GF-D8 (cell line): Measurements from ENCODE around the gene SDC3.
"Not testable (repeated sequence)": the region's sequence is repeated elsewhere in the genome, so short reads cannot be mapped to it uniquely, and the experiment has no call there.

ENCODE experiments used
- DNase-seq: peaks from one replicate; lab custom pipeline; 2025; lab: John Stamatoyannopoulos, UW

The SDC3 gene

GRCh38 chr1:30875197-30875596 is 33.4 kb downstream of the SDC3 start:
- DNase-seq: no peak

GRCh38 chr1:30874176-30874575 is 34.4 kb downstream of the SDC3 start:
- DNase-seq: no peak

DNA sequence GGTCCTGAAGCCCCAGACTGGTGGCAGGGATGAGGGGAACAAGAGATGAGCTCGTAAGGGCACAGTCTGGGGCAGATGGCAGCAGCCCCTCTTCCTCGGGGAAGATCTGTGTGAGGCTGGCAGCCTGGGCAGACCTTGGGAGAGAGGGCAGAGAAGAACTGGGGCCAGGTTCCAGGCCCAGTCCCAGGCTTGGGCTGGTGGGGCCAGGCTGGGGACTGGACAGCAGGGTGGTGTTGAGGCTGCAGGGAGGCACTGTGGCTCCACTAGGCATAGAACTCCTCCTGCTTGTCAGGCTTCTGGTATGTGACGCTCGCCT is 35.7 kb downstream of the SDC3 start:
- no peak for DNase-seq

- no peak for DNase-seq
These were observed 36.3 kb downstream of the SDC3 start for GRCh38 chr1:30872033-30872947.

- DNase-seq: no peak
These were observed 37.2 kb downstream of the SDC3 start for GRCh38 chr1:30871276-30871871.

- no peak for DNase-seq
These were observed 37.9 kb downstream of the SDC3 start for GRCh38 chr1:30870656-30871055.

DNA sequence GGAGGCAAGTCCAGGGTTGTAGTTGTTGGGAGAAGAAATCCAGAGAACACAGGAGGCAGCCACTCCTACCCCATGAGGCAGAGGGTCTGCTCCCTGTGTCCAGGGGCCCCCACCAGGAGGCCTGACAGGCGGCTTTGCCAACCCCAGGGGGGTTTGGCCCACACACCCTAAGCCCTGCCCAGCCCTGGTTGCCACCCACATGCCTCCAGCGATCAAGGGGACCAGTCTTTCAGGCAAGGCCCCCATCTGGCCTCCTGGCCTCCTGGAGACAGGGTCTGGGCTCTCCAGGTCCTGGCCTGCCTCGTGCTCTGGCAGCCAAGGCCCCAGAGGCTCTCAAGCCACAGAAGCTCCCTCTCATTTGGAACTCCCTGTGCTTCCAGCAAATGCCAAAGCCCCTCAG is 38.5 kb downstream of the SDC3 start:
- DNase-seq: no peak

GRCh38 chr1:30868833-30869435 is 39.6 kb downstream of the SDC3 start:
- DNase-seq: peak; percentile 67

DNA sequence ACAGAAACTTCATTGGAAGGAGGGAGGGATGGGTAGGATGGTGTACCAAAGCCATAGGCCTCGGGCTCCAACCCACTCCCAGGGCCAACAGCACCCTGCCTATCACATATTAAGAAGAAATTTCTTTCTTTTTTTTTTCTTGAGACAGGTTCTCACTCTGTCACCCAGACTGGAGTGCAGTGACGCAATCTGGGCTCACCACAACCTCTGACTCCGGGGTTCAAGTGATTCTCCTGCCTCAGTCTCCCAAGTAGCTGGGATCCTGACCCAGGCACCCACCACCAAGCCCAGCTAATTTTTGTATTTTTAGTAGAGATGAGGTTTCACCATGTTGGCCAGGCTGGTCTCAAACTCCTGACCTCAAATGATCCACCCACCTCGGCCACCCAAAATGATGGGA is 40.5 kb downstream of the SDC3 start:
- not testable (repeated sequence) for DNase-seq

DNA sequence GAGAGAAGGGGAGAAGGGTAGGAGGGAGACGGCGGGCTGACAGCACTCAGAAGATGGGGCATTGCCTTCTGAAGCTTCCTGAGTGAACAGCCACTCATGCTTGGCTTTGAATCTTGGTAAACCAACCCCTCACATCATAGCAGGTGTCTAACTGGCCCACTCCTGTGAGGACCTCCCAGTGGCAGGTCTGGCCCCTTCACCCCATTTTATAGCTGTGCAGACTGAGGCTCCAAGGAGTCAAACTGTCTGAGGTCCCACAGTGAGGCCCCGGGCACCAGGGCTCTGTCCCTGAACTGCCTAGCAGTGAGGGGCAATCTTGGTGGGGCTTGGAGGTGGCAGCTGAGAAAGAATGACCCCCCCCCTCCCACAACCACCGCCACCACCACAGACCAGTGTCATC is 41.0 kb downstream of the SDC3 start:
- DNase-seq: no peak

- DNase-seq: no peak
These were observed 42.0 kb downstream of the SDC3 start for GRCh38 chr1:30866594-30866993.

GRCh38 chr1:30864681-30865080 is 43.9 kb downstream of the SDC3 start:
- no peak for DNase-seq

GRCh38 chr1:30863858-30864604 is 44.5 kb downstream of the SDC3 start:
- DNase-seq: no peak

DNA sequence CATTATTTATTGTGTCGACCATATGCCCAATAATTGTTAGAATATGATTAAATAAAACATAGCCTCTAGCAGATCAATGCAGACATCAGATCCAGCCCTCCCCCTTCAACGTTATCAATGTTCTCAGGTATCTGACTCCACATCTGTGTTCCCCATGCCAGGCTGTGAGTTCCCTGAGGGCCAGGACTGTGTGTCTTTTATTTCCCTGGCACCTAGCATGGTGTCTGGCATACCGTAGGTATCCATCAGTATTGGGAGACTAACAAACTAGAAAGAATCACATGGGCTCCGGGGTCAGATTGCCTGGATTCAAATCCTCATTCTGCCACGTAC is 48.3 kb downstream of the SDC3 start:
- DNase-seq: no peak

DNA sequence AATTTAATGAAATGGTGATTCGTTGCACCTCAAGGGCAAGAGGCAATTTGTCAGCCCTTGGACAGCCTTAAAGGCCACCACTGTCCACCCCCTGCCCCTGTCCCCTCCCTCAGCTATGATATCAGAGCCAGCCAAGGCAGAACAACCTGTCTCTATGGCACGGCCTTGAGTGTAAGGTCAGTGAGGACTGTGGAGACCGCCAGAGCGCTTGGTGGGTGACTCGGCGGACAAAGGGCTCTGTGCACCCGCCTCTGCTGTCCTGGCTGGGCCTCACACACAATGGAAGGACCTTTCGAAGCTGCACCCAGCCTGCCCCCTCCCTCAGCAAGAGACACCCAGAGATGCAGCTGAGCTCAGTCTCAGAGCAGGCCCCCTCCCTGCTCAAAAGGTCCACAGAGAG is 50.6 kb downstream of the SDC3 start:
- no peak for DNase-seq

GRCh38 chr1:30857062-30857461 is 51.5 kb downstream of the SDC3 start:
- no peak for DNase-seq

DNA sequence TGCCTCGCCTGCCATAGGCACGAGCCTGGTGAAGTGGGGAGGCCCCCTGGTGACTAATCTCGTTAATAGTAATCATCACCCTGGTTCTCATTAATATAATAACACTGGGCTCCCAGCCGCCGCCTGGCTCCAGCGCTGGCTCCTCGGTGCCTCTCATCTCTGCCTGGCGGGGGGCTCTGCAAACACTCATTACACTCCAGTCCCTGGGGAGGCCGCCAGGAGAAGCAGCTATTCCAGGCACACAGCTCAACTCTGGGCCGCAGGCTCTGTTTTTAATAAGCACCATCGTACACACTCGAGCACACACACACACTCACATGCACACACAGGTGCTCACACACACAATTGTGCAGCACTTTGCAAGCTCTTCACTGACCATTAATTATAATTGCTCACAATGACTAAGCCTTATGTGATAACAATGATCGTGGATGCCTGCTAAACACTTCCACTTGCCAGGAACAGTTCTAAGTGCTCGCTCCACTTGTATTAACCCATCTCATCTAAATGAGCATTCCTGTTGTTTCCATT is 52.2 kb downstream of the SDC3 start:
- DNase-seq: no peak

DNA sequence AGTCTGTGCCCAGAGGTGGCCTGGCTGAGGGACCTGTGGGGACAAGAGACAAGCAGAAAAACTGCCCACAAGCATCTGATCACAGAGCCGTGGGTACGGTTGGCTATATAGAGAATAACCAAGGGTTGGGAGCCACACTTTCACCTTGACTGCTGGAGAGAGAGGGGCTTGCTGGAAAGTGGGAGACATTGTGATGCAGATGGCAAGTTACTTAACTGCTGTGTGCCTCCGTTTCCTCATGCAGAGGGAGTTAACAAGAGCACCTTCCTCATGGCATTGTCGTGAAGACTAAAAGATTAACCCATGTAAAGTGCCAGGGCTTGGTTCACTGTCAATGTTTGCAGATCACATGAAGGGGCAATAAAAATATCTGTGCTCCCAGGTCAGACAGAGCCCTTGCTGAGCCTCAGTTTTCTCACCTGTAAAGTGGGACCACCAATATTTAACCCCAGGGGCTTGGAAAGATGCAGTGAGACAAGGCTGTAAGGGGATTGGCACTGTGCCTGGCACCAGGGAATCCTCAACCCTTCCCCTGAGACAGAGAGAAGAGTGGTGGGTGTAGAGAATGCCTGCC is 52.8 kb downstream of the SDC3 start:
- no peak for DNase-seq

GRCh38 chr1:30853350-30853749 is 55.2 kb downstream of the SDC3 start:
- no peak for DNase-seq

GRCh38 chr1:30852026-30852425 is 56.5 kb downstream of the SDC3 start:
- no peak for DNase-seq

GRCh38 chr1:30851286-30851685 is 57.3 kb downstream of the SDC3 start:
- no peak for DNase-seq

GRCh38 chr1:30850607-30851006 is 58.0 kb downstream of the SDC3 start:
- DNase-seq: no peak
